B cell (primary cell): ENCODE data around the gene HOXD4.

Experiments
- CTCF ChIP-seq: fragments of 200-600 bp; IDR thresholded peaks from one replicate; pipeline ENCODE4 v1.8.0; 2022; ENCODE audit warnings: antibody characterized with exemption, mild to moderate bottlenecking
- EZH2 ChIP-seq: IDR thresholded peaks from 2 replicates; pipeline ENCODE4 v1.6.1; 2012; ENCODE audit warnings: borderline replicate concordance, low read depth, mild to moderate bottlenecking, moderate library complexity, low read length; ENCODE audit not compliant: insufficient read depth, poor library complexity, severe bottlenecking

DNA sequence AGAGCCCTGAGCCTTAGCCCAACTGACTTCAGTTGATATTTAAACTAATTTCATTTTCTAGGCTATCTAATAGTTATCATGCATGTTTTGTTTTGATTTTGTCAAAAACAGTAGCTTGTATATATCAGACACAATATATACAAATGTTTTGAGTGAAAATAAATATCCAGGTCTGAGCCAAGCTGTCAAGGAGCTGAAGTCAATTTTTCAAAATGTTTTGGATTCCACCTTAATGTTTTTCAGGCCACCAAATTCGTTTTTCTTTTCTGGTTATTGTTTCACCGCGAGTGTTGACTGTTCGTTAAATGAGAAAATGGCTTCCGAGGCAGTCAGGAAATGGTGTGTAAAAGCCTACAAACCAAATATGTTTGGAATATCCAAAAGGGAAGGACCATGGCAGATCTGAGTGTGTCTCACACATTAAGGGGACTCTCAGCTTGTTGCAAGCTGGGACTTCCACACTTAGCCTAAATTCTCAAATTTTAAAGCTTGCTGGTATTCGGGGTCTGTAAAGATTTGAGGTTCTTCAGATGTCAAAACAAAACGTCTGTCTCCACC is 49.0 kb upstream of the HOXD4 start:
- TF ChIP-seq EZH2 (no peak), CTCF (no peak)
